Loucy (cell line): Measurements from ENCODE around the gene UBE2K.

Source experiments
- EZH2phosphoT487 ChIP-seq: fragments of 200-600 bp; IDR thresholded peaks from 2 replicates; pipeline ENCODE4 v1.6.1; 2018; ENCODE audit warnings: antibody characterized with exemption, mild to moderate bottlenecking, moderate library complexity, borderline replicate concordance
- TF ChIP-seq, protein P1 (sequence below): fragments of 200-600 bp; sonication (generic); conservative IDR thresholded peaks from 2 replicates; pipeline ENCODE4 v1.5.1; 2014; ENCODE audit warnings: mild to moderate bottlenecking, antibody characterized with exemption, low read length

DNA sequence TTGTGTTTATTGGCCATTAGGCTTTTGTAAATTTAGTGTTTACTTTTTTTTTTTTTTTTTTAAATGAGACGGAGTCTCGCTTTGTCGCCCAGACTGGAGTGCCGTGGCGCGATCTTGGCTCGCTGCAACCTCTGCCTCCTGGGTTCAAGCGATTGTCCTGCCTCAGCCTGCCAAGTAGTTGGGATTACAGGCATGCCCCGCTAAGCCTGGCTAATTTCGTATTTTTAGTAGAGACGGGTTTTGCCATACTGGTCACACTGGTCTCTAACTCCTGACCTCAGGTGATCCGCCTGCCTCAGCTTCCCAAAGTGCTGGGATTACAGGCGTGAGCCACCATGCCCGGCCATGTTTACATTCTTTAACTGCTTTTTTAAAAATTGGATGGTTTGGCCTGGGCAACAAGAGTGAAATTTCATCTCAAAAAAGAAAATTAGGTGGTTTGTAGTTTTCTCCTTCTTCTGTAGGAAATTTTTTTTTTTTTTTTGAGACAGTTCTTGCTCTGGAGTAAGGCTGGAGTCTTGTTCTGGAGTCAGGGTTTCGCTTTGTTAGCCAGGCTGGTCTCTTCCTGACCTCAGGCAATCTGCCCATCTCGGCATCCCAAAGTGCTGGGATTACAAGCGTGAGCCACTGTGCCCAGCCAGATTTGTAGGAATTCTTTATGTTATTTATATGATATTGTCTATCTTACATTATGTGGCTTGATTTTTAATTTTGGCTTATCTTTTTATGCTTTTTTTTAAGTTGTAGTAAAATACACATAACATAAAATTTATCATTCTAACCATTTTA is 15.1 kb downstream of the UBE2K start:
- TF ChIP-seq, protein P1, sequence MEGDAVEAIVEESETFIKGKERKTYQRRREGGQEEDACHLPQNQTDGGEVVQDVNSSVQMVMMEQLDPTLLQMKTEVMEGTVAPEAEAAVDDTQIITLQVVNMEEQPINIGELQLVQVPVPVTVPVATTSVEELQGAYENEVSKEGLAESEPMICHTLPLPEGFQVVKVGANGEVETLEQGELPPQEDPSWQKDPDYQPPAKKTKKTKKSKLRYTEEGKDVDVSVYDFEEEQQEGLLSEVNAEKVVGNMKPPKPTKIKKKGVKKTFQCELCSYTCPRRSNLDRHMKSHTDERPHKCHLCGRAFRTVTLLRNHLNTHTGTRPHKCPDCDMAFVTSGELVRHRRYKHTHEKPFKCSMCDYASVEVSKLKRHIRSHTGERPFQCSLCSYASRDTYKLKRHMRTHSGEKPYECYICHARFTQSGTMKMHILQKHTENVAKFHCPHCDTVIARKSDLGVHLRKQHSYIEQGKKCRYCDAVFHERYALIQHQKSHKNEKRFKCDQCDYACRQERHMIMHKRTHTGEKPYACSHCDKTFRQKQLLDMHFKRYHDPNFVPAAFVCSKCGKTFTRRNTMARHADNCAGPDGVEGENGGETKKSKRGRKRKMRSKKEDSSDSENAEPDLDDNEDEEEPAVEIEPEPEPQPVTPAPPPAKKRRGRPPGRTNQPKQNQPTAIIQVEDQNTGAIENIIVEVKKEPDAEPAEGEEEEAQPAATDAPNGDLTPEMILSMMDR = no peak
- no peak for TF ChIP-seq EZH2phosphoT487
